Activated naive CD8-positive, alpha-beta T cell (primary cell): ENCODE data around the gene LZTR1.

Experiments
- H3K27ac Mint-ChIP-seq: one replicate; pipeline ENCODE4 v1.8.0; 2021; ENCODE audit warnings: mixed read lengths
- H3K27me3 Mint-ChIP-seq: one replicate; pipeline ENCODE4 v1.8.0; 2021; ENCODE audit warnings: mixed read lengths
- H3K36me3 Mint-ChIP-seq: one replicate; pipeline ENCODE4 v1.8.0; 2021; ENCODE audit warnings: mixed read lengths
- H3K4me1 Mint-ChIP-seq: one replicate; pipeline ENCODE4 v1.8.0; 2021; ENCODE audit warnings: low read depth, mixed read lengths
- H3K4me3 Mint-ChIP-seq: one replicate; pipeline ENCODE4 v1.8.0; 2021; ENCODE audit warnings: mild to moderate bottlenecking, mixed read lengths
- H3K9me3 Mint-ChIP-seq: one replicate; pipeline ENCODE4 v1.8.0; 2021; ENCODE audit warnings: low read depth, mixed read lengths

LZTR1 gene

DNA sequence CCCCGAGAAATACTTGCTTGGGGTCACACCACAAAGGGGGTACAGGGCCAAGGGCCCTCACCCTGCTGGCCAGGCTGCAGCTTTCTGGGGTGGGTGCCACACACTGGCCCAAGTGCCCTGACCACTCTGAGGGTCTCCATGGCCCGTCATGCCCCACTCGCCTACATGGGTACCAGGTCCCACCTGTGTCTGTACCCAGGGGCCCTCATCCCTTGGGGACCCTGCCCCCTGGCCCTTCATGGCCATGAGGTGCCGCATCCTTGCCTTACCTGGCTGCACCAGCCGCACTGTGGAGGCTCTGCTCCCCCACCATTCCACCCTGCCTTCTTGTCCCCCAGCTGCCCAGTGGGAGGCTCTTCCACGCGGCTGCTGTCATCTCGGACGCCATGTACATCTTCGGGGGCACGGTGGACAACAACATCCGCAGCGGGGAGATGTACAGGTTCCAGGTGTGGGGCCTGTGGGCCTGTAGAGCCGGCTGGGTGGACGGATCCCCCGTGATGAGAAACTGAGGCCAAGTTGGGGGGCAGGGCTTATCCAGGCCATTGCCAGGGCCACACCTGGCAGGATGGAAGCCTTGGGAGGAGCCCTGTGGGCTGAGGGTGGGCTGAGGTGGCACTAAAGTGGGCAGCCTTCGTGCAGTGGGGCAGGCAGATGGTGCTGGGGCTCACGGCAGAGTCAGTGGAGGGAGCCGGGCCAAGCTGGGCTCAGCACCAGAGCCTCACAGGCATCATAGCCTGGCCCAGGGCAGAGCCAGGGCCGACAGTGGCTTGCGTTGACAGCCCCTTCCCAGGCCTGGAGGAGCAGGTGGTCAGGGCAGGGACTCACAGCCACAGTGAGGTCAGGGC, 10.6 kb downstream of the LZTR1 start:
- H3K27me3 Mint-ChIP-seq = no peaks in the 10 kb centered on the region
- no peaks in the 10 kb centered on the region for H3K9me3 Mint-ChIP-seq
- no peak overlapping the region for H3K27ac Mint-ChIP-seq
- H3K4me3 Mint-ChIP-seq = no peak overlapping the region
- H3K36me3 Mint-ChIP-seq = no peaks in the 10 kb centered on the region
- peaks cover 4% of the 10 kb centered on the region for H3K4me1 Mint-ChIP-seq

- Mint-ChIP-seq H3K4me3 (no peak overlapping the region), H3K4me1 (peaks cover 4% of the 10 kb centered on the region), H3K27ac (no peak overlapping the region), H3K27me3 (no peaks in the 10 kb centered on the region), H3K36me3 (no peaks in the 10 kb centered on the region), H3K9me3 (no peaks in the 10 kb centered on the region)
Observed at GRCh38 chr22:20993304-20994127, 11.4 kb downstream of the LZTR1 start.

DNA sequence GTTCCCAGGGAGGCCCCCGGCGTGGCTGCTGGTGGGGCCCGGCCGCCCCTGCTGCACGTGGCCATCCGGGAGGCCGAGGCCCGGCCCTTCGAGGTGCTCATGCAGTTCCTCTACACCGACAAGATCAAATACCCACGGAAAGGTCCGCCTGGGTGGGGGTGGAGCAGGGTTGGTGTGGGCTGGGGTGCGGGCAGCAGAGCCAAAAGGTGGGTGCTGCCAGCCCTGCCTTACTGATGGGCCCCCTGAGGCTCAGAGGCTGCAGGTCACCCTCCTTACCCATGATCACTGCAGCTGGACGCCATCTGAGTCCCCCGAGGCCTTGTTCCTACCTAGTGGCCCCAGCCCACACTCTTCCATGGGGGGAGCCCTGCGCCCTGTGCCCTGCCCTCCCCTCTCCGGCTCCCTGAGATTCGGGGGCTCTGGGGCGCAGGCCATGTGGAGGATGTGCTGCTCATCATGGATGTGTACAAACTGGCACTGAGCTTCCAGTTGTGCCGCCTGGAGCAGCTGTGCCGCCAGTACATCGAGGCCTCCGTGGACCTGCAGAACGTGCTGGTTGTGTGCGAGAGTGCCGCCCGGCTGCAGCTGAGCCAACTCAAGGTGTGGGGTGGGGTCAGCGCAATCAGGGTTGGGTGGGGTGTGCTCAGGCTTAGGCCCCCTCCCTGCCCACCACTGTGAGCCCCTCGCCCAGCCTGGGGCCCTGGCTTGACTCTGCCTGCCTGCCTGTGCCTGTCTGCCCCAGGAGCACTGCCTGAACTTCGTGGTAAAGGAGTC, 12.2 kb downstream of the LZTR1 start:
- Mint-ChIP-seq H3K27ac (no peak overlapping the region), H3K27me3 (no peaks in the 10 kb centered on the region), H3K36me3 (no peaks in the 10 kb centered on the region), H3K9me3 (no peaks in the 10 kb centered on the region), H3K4me3 (no peak overlapping the region), H3K4me1 (peaks cover 7% of the 10 kb centered on the region)

- Mint-ChIP-seq H3K9me3 (no peaks in the 10 kb centered on the region), H3K27me3 (no peaks in the 10 kb centered on the region), H3K27ac (no peak overlapping the region), H3K36me3 (no peaks in the 10 kb centered on the region), H3K4me1 (peaks cover 5% of the 10 kb centered on the region), H3K4me3 (no peak overlapping the region)
Observed at GRCh38 chr22:20994902-20995241, 12.8 kb downstream of the LZTR1 start.

DNA sequence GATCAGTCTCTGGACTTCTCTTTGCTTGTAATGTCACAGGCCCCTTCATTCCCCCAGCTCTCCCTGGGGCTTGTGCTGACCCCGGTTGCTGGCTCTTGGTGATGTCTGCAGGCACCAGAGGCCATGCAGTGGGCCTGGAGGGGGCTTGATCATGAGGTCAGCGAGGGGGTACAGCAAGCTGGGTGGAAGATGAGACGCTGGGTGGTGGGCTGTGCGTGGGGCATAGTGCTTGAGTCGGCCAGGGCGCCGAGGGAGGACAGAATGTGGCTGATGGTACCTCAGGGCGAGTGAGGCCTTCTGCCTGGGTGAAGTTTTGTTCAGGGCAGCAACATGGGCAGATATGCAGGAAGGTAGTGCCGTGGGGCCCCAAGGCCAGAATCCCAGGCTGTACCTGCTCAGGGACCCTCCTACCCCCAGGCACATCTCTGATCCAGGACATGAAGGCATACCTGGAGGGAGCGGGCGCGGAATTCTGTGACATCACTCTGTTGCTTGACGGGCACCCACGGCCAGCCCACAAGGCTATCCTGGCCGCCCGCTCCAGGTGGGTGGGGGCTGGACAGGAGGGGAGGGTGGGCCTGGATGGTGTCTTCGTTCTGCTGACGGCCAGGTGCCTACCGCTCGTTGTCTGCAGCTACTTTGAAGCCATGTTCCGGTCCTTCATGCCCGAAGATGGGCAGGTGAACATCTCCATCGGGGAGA, 13.4 kb downstream of the LZTR1 start:
- Mint-ChIP-seq H3K36me3 (no peaks in the 10 kb centered on the region), H3K9me3 (no peaks in the 10 kb centered on the region), H3K4me1 (peaks cover 6% of the 10 kb centered on the region), H3K4me3 (no peak overlapping the region), H3K27me3 (no peaks in the 10 kb centered on the region), H3K27ac (no peak overlapping the region)

DNA sequence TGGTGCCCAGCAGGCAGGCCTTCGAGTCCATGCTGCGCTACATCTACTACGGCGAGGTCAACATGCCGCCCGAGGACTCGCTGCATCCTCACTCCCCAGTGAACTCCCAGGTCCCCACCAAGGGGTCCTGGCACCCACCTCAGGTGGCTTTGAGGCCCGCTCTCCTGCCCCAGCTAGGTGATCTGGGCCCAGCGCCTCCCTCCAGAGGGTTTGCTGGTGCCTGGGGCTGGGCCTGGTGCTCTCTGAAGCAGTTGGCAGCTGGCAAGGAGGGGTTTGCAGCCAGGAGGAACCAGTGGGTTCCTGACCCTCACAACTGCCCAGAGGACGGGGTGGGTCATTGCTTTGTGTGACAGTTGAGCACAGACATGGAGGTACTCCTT, 13.9 kb downstream of the LZTR1 start:
- Mint-ChIP-seq H3K36me3 (no peaks in the 10 kb centered on the region), H3K27ac (peak overlapping the region; percentile 46), H3K27me3 (no peaks in the 10 kb centered on the region), H3K4me3 (no peak overlapping the region), H3K4me1 (peaks cover 8% of the 10 kb centered on the region), H3K9me3 (no peaks in the 10 kb centered on the region)

DNA sequence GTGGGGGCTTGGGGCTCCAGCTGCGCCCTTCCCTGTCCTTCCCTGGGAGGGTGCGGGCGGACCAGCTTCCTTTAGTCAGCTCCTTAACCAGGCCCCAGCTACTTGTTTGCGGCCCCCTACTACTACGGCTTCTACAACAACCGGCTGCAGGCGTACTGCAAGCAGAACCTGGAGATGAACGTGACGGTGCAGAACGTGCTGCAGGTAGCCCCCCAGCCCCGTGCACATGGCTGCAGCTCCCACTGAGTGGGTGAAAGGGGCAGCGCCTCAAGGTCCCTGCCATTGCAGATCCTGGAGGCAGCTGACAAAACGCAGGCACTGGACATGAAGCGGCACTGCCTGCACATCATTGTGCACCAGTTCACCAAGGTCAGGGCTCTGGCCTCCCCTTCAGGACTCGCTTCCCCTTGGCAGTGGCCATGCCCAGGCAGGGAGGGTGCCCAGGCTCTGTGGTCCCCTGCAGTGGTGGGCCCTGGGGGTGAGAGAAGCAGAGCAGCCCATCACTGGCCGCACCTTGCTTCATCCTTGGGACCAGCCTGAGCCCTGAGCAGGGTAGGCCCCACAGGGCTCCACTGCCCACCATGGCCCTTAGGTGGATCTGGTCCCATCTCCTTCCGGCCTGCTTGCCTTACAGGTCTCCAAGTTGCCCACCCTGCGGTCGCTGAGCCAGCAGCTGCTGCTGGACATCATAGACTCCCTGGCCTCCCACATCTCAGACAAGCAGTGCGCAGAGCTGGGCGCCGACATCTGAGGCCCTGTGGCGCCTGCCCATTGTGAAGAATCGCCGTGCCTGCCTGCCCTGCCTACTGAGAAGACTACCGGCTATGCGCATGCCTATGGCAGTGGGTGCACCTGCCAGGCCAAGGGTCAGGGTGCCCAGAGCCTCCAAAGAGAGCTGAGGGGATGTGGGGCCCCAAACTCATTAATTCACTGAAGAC, 14.8 kb downstream of the LZTR1 start:
- peaks cover 10% of the 10 kb centered on the region for H3K4me1 Mint-ChIP-seq
- no peak overlapping the region for H3K27ac Mint-ChIP-seq
- no peaks in the 10 kb centered on the region for H3K27me3 Mint-ChIP-seq
- no peaks in the 10 kb centered on the region for H3K36me3 Mint-ChIP-seq
- H3K9me3 Mint-ChIP-seq = no peaks in the 10 kb centered on the region
- no peak overlapping the region for H3K4me3 Mint-ChIP-seq

DNA sequence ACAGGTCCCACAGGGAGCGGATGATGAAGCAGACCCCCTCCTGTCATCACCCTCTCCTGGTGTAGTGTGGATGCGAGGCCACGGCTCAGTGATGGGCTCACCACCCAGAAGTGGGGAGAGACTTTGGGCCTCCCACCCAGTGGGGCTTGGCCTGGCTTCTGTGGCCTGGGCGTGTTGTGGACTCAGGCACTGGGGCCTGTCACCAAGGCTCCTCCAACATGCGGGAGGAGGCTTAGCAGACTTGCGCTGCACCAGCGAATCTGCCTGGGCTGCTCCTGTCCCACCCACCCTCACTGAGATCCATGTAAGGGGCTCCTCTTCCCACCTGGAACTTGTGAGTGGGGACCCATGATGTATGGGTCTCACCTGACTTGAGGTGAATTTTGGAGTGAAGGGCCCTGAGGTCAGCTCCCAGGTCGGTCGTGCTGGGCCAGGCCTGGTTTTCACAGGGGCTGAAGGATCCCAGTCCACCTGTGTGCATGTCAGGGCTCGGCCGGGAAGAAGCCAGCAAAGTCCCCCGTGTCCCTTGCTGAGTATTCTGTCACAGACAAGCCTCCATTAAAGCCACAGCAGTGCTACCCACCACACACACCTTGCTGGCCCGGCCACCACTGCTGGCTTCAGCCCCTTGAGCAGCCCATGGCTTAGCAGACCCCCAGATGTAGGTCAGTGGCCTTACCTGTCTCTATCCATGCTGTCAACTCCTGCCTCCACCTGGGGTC, 15.6 kb downstream of the LZTR1 start:
- no peaks in the 10 kb centered on the region for H3K36me3 Mint-ChIP-seq
- H3K9me3 Mint-ChIP-seq = no peaks in the 10 kb centered on the region
- no peak overlapping the region for H3K4me3 Mint-ChIP-seq
- H3K4me1 Mint-ChIP-seq = peaks cover 12% of the 10 kb centered on the region
- H3K27me3 Mint-ChIP-seq = no peaks in the 10 kb centered on the region
- H3K27ac Mint-ChIP-seq = no peak overlapping the region

DNA sequence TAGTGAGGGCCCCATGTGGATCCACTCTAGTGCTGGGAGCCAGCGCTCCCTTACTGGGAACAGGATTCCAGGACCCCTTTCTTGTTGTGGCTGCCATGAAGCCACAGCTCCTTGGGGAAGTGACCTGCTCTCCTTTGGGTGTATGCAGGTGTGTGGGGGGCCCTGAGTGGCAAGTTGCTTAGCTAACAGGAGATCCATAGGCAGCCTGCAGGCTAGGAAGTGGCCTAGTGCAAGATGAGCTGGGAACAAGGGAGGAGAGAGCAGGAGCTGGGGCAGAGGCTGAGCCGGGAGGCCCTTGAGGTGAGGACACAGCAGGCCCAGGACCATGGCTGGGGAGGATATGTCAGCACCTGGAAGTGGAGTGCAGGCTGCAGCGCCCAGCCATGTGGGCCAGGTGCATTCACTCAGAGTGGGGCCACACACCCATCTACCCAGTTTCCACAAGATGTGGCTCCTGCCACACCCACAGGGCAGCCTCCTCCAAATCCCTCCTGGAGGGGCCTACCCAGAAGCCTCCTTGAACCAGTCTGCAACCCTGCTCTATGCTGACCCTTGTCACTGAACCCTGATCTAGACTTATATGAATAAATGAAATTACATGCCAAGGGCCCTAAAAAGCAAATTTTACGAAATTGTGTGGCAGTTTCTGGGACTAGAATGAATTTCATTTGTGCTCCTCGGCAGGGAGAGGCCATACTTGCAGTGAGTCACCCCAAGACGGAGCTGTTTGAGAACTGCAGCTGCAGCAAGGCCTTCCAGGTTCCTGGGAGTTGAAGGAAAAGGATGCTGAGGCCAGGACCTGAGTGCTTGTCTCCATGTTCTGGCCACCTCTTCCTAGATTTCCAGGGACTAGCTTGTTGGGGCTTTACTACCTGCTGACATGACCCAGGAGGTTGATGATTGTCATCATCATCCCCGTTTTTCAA, 16.6 kb downstream of the LZTR1 start:
- peaks cover 21% of the 10 kb centered on the region for H3K4me1 Mint-ChIP-seq
- H3K9me3 Mint-ChIP-seq = no peaks in the 10 kb centered on the region
- peak overlapping the region; percentile 56 for H3K4me3 Mint-ChIP-seq
- peak overlapping the region; percentile 41 for H3K27ac Mint-ChIP-seq
- H3K27me3 Mint-ChIP-seq = no peaks in the 10 kb centered on the region
- no peaks in the 10 kb centered on the region for H3K36me3 Mint-ChIP-seq

DNA sequence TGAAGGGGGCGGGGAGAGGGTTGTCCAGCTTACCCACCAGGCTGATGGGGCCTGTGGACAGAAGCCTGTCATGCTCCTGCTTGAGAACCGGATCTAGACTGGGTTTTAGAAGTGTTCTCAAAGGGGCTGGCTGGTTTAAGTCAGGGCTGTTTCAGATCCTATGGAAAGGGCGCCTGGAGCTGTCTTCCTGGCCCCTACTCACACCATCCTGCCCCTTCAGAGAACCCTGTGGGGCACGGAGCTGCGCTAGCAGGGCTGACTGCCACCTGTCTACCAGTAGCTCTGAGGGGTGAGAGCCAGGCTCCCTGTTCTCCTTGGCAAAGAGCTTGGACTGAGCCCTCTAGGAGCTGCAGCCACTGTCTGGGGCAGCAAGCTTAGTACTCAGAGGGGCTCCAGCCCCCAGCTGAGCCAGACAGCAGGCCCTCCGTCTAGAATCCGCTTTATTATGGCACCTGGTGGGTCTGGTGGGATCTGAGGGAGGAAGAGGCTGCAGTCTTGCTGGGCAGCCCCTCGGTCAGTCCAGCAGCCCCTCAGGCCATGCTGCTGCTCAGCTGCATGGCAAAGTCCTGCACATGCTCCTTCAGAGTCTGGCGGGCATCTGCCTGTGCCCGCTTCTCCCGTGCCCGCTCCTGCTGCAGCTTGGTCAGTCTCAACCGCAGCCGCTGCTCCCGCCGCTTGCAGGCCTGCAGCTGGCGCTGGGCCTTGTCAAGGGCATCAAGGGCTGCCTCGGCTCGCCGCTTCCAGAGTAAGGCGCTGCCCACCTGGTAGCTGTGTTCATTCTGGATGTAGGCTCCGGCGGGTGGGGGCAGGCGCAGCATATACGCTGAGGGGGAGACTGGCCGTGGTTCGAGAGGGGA, 17.5 kb downstream of the LZTR1 start:
- peak overlapping the region; percentile 97 for H3K4me3 Mint-ChIP-seq
- H3K36me3 Mint-ChIP-seq = no peaks in the 10 kb centered on the region
- no peaks in the 10 kb centered on the region for H3K27me3 Mint-ChIP-seq
- no peaks in the 10 kb centered on the region for H3K9me3 Mint-ChIP-seq
- peak overlapping the region; percentile 99 for H3K27ac Mint-ChIP-seq
- peaks cover 22% of the 10 kb centered on the region for H3K4me1 Mint-ChIP-seq

DNA sequence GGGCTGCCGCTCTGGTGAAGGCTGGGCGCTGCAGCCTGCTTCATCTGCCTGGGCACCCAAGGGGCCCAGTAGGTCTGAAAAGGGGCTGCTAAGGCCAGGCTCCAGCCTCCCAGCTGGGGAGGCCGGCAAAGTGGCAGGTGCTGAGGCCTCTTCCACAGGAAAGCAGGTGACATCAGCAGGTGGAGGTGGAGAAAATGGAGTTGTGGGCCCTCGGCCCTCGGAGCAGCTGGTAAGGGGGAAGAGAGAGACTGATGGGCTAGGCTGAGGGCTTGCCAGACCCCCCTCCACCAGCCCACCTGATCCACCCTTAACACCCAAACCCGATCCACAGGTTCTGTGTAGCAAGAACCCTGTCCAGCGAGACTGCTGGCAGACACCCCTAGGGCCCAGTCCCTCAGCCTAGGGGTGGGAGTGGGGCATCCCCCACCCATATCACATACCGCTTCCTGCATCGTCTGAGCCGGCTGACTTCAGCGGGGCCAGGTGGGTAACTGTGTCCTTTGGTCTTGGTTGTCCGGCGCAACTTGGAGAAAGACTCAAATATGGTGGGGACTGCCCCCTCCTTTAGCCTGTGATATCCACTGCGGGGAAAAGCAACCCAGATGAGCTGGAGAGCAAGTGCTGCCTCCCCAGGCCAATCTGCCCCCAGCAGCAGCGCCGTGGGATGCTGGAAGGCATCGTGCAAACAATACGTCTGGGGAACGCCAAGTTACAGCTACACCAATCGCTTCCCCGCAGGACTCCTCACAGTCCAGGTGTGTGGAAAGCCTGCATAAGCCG, 18.3 kb downstream of the LZTR1 start:
- Mint-ChIP-seq H3K27me3 (no peaks in the 10 kb centered on the region), H3K27ac (peak overlapping the region; percentile 99), H3K9me3 (no peaks in the 10 kb centered on the region), H3K36me3 (no peaks in the 10 kb centered on the region), H3K4me1 (peaks cover 22% of the 10 kb centered on the region), H3K4me3 (peak overlapping the region; percentile 97)
